GM18520 (cell line): ENCODE measurements around the gene GATA5.

ENCODE experiments used
- ATAC-seq: cut with Tn5 transposase; IDR thresholded peaks from one replicate; pipeline ENCODE4 v1.9.1; 2021; ENCODE audit not compliant: unreplicated experiment

GATA5 gene

GRCh38 chr20:62473717-62474603 is 1.8 kb downstream of the GATA5 start:
- ATAC-seq: no peak

- no peak for ATAC-seq
These were observed 2.7 kb downstream of the GATA5 start for GRCh38 chr20:62472941-62473585.

- no peak for ATAC-seq
These were observed 3.5 kb downstream of the GATA5 start for GRCh38 chr20:62472138-62472940.

- no peak for ATAC-seq
These were observed 5.3 kb downstream of the GATA5 start for GRCh38 chr20:62470459-62470858.

- no peak for ATAC-seq
These were observed 5.8 kb downstream of the GATA5 start for GRCh38 chr20:62470001-62470400.

- no peak for ATAC-seq
These were observed 6.4 kb downstream of the GATA5 start for GRCh38 chr20:62469352-62469751.

- no peak for ATAC-seq
These were observed 8.8 kb downstream of the GATA5 start for GRCh38 chr20:62466806-62467537.

GRCh38 chr20:62466072-62466760 is 9.6 kb downstream of the GATA5 start:
- ATAC-seq: no peak

- no peak for ATAC-seq
These were observed 10.8 kb downstream of the GATA5 start for GRCh38 chr20:62464990-62465389.

- ATAC-seq: no peak
These were observed 11.4 kb downstream of the GATA5 start for GRCh38 chr20:62464425-62464770.

- no peak for ATAC-seq
These were observed 12.0 kb downstream of the GATA5 start for GRCh38 chr20:62463651-62464424.

- ATAC-seq: no peak
These were observed 12.7 kb downstream of the GATA5 start for GRCh38 chr20:62462976-62463592.

GRCh38 chr20:62461834-62462233 is 14.0 kb downstream of the GATA5 start:
- ATAC-seq: no peak

- no peak for ATAC-seq
These were observed 14.6 kb downstream of the GATA5 start for GRCh38 chr20:62461157-62461556.

GRCh38 chr20:62460678-62461077 is 15.1 kb downstream of the GATA5 start:
- ATAC-seq: no peak

GRCh38 chr20:62459488-62459887 is 16.3 kb downstream of the GATA5 start:
- no peak for ATAC-seq

- ATAC-seq: no peak
These were observed 17.2 kb downstream of the GATA5 start for GRCh38 chr20:62458275-62459251.

- no peak for ATAC-seq
These were observed 18.0 kb downstream of the GATA5 start for GRCh38 chr20:62457831-62458230.
